Stomach (tissue), 9 donors: ENCODE data around the gene HCFC1. TPM values are rescaled to one million over a fixed set of nuclear protein-coding genes. Genes with fewer than 3 reads are reported as not detected.
"Not testable (repeated sequence)": the region's sequence is repeated elsewhere in the genome, so short reads cannot be mapped to it uniquely, and the experiment has no call there.

Source experiments
- DNase-seq, 2 donors: peaks; one replicate each; pipeline versions ENCODE4 v3.0.0 to v3.0.0-alpha.2; 2013 to 2019
- H3K27ac ChIP-seq, 5 donors: fragments of 200-600 bp in 4 of 5; sonication (generic) in 4 of 5; one replicate each; pipeline ENCODE4 v1.5.1; 2013 to 2019; ENCODE audit warnings: mild to moderate bottlenecking in 1 of 5, moderate library complexity in 1 of 5
- H3K27me3 ChIP-seq, 3 donors: fragments of 200-600 bp; sonication (generic); one replicate each; pipeline ENCODE4 v1.5.1; 2017 to 2019; ENCODE audit warnings: mixed run types in 1 of 3
- H3K36me3 ChIP-seq, 4 donors: fragments of 200-600 bp; sonication (generic); 1 replicate in 3 of 4; 2 replicates in 1 of 4; pipeline ENCODE4 v1.5.1; 2016 to 2019
- H3K4me1 ChIP-seq, 4 donors: fragments of 200-600 bp; sonication (generic); one replicate each; pipeline ENCODE4 v1.5.1; 2016 to 2019
- H3K4me3 ChIP-seq, 4 donors: fragments of 200-600 bp; sonication (generic) in 3 of 4; one replicate each; pipeline ENCODE4 v1.5.1; 2016 to 2019; ENCODE audit warnings: mild to moderate bottlenecking in 1 of 4
- H3K9me3 ChIP-seq, 4 donors: fragments of 200-600 bp; sonication (generic); one replicate each; pipeline ENCODE4 v1.5.1; 2016 to 2019
- CTCF ChIP-seq, 7 experiments: fragments of 450-650 bp in 4 of 7; fragments of 200-600 bp in 3 of 7; sonication (generic) in 3 of 7; IDR thresholded peaks; one replicate each; pipeline ENCODE4 v1.5.1; 2016 to 2019; ENCODE audit warnings: antibody characterized with exemption in 7 of 7, control low read depth in 2 of 7, mild to moderate bottlenecking in 1 of 7
- EP300 ChIP-seq: sonication (generic); formaldehyde crosslinking; IDR thresholded peaks from one replicate; pipeline ENCODE4 v1.6.1; 2017; ENCODE audit warnings: antibody characterized with exemption
- POLR2A ChIP-seq, 4 donors: fragments of 450-650 bp; IDR thresholded peaks; one replicate each; pipeline ENCODE4 v1.6.1; 2016; ENCODE audit warnings: antibody characterized with exemption in 4 of 4, control low read depth in 2 of 4, mild to moderate bottlenecking in 1 of 4, moderate library complexity in 1 of 4
- POLR2AphosphoS5 ChIP-seq, 3 donors: sonication (generic); formaldehyde crosslinking; IDR thresholded peaks; one replicate each; pipeline ENCODE4 v1.6.1; 2016; ENCODE audit warnings: antibody characterized with exemption in 3 of 3
- WGBS, 5 donors: extraction: QIAGEN DNeasy Blood & Tissue Kit in 3 of 5; methylation state at CpG; one replicate each; pipeline versions ENCODE4 v1.1.5 to v1.1.7; 2013 to 2018; 5-methylcytosine and 5-hydroxymethylcytosine counted together
- intact Hi-C: fragments of 100-400 bp; cut with DNase I; formaldehyde crosslinking; loops from one replicate; pipeline ENCODE4 v1.15.1; 2023; ENCODE audit warnings: low total_unique reads
- polyA plus RNA-seq, 3 donors: library from polyadenylated mRNA; stranded (reverse); fragments of 200-250 nt; gene quantifications; one replicate each; pipeline ENCODE4 v1.2.3, GENCODE V29; 2013
- total RNA-seq, 5 donors: library from RNA; depleted of rRNA; stranded (reverse); fragments of >200 nt; gene quantifications; one replicate each; pipeline versions ENCODE4 v1.1.0 to v1.2.3, GENCODE V29; 2014 to 2016
- donor health status: healthy with polysubstance abuse.
- donor health status: Bipolar disorder and iron deficiency.
- donor health status: healthy.

The HCFC1 gene
- total and polyA plus RNA-seq, 8 donors: 9.0 to 61.6 (median 17.8) TPM

- 30 to 73% (median 42%) methylated on average over 18 to 19 of the region's 19 CpGs for WGBS, 5 donors
- no peaks in the 10 kb centered on the region for H3K36me3 ChIP-seq
- peaks cover 0 to 11% (median 0%) of the 10 kb centered on the region in 4 donors for H3K4me1 ChIP-seq
- H3K9me3 ChIP-seq: no peaks in the 10 kb centered on the region
- TF ChIP-seq EP300 (no peak), POLR2AphosphoS5 (IDR thresholded peaks at IDR 0.05) (no peak), POLR2A (IDR thresholded peaks at IDR 0.05) (no peak), CTCF (IDR thresholded peaks at IDR 0.05) (no peak)
- intact Hi-C loops: no loop called here
- no peak overlapping the region for H3K27ac ChIP-seq
- DNase-seq: no peak
- peak overlapping the region in 1 of 4 donors; percentile 18 for H3K4me3 ChIP-seq
- H3K27me3 ChIP-seq: peaks cover 0 to 8% (median 0%) of the 10 kb centered on the region in 3 donors
Measured at GRCh38 chrX:153999359-154000037, 27.9 kb upstream of the HCFC1 start.

- Histone ChIP-seq H3K27me3 (peaks cover 0 to 17% (median 0%) of the 10 kb centered on the region in 3 donors), H3K4me3 (no peak overlapping the region), H3K4me1 (peaks cover 0 to 11% (median 0%) of the 10 kb centered on the region in 4 donors), H3K36me3 (no peaks in the 10 kb centered on the region), H3K9me3 (no peaks in the 10 kb centered on the region), H3K27ac (no peak overlapping the region)
- 95 to 97% (median 97%) methylated on average over 4 to 8 of the region's 8 CpGs for WGBS, 5 donors
- TF ChIP-seq POLR2AphosphoS5 (IDR thresholded peaks at IDR 0.05): no peak
- TF ChIP-seq EP300: no peak
- no peak for TF ChIP-seq CTCF (IDR thresholded peaks at IDR 0.05)
- no peak for TF ChIP-seq POLR2A (IDR thresholded peaks at IDR 0.05)
- intact Hi-C loops: no loop called here
- no peak for DNase-seq
Measured at GRCh38 chrX:153995504-153995903, 23.9 kb upstream of the HCFC1 start.

- H3K4me1 ChIP-seq, H3K9me3 ChIP-seq, H3K27ac ChIP-seq, intact Hi-C loops, H3K4me3 ChIP-seq, DNase-seq, H3K36me3 ChIP-seq: not testable (repeated sequence)
- WGBS, 5 donors: 63 to 100% (median 77%) methylated on average over 1 to 5 of the region's 5 CpGs; no CpG with 5 or more reads in 1 of the 5 donors
- H3K27me3 ChIP-seq: peaks cover 0 to 17% (median 0%) of the 10 kb centered on the region in 3 donors
Measured at GRCh38 chrX:153994398-153994797, 22.8 kb upstream of the HCFC1 start.

- 82 to 89% (median 86%) methylated on average over 10 of the region's 10 CpGs for WGBS, 5 donors
- no peak for DNase-seq
- Histone ChIP-seq H3K4me3 (no peak overlapping the region), H3K9me3 (no peaks in the 10 kb centered on the region), H3K4me1 (no peaks in the 10 kb centered on the region), H3K27me3 (peaks cover 0 to 17% (median 0%) of the 10 kb centered on the region in 3 donors), H3K27ac (no peak overlapping the region), H3K36me3 (no peaks in the 10 kb centered on the region)
- no peak for TF ChIP-seq POLR2AphosphoS5 (IDR thresholded peaks at IDR 0.05)
- no peak for TF ChIP-seq EP300
- TF ChIP-seq CTCF (IDR thresholded peaks at IDR 0.05): no peak
- TF ChIP-seq POLR2A (IDR thresholded peaks at IDR 0.05): no peak
- intact Hi-C loops: no loop called here
Measured at GRCh38 chrX:153993978-153994377, 22.4 kb upstream of the HCFC1 start.

- Histone ChIP-seq H3K9me3 (no peaks in the 10 kb centered on the region), H3K4me3 (no peak overlapping the region), H3K27me3 (peaks cover 0 to 17% (median 0%) of the 10 kb centered on the region in 3 donors), H3K27ac (no peak overlapping the region), H3K4me1 (no peaks in the 10 kb centered on the region), H3K36me3 (no peaks in the 10 kb centered on the region)
- intact Hi-C loops: no loop called here
- TF ChIP-seq POLR2A (IDR thresholded peaks at IDR 0.05): no peak
- WGBS, 5 donors: 82 to 89% (median 86%) methylated on average over 9 to 12 of the region's 12 CpGs
- DNase-seq: no peak
Measured at GRCh38 chrX:153993079-153993478, 21.5 kb upstream of the HCFC1 start.
